ENCODE measurements around the gene ARHGAP15.

GRCh38 chr2:143209570-143210445 lies 80.6 kb downstream of the ARHGAP15 start:
- TF ChIP-seq CTCF (IDR thresholded peaks at IDR 0.05) (no peak), POLR2A (IDR thresholded peaks at IDR 0.05) (no peak)

All from esophagus squamous epithelium (tissue), 4 donors.